Subcutaneous abdominal adipose tissue (tissue), 5 donors: ENCODE data around the gene ANTXR1.
"Not testable (repeated sequence)": the region's sequence is repeated elsewhere in the genome, so short reads cannot be mapped to it uniquely, and the experiment has no call there.

Experiments
- H3K27ac ChIP-seq: one replicate; pipeline ENCODE4 v1.7.0; 2013; ENCODE audit warnings: low read depth, mild to moderate bottlenecking, inconsistent platforms, low read length, moderate library complexity
- H3K27me3 ChIP-seq, 5 donors: one replicate each; pipeline ENCODE4 v1.7.0; 2013; ENCODE audit warnings: low read length in 5 of 5, inconsistent platforms in 1 of 5; ENCODE audit not compliant: control insufficient read depth in 5 of 5, insufficient read depth in 4 of 5
- H3K36me3 ChIP-seq, 5 donors: one replicate each; pipeline ENCODE4 v1.7.0; 2013; ENCODE audit warnings: low read length in 5 of 5; ENCODE audit not compliant: control insufficient read depth in 5 of 5, insufficient read depth in 5 of 5
- H3K4me1 ChIP-seq, 5 donors: one replicate each; pipeline ENCODE4 v1.7.0; 2013; ENCODE audit warnings: low read length in 5 of 5, mild to moderate bottlenecking in 3 of 5, moderate library complexity in 1 of 5; ENCODE audit not compliant: control insufficient read depth in 5 of 5, insufficient read depth in 5 of 5
- H3K4me3 ChIP-seq, 5 donors: one replicate each; pipeline ENCODE4 v1.7.0; 2013; ENCODE audit warnings: low read length in 5 of 5, low read depth in 1 of 5
- H3K9ac ChIP-seq, 5 donors: one replicate each; pipeline ENCODE4 v1.7.0; 2013; ENCODE audit warnings: low read length in 5 of 5, mild to moderate bottlenecking in 4 of 5, moderate library complexity in 3 of 5
- H3K9me3 ChIP-seq, 5 donors: one replicate each; pipeline ENCODE4 v1.7.0; 2013; ENCODE audit warnings: low read length in 5 of 5; ENCODE audit not compliant: control insufficient read depth in 5 of 5
- donor health status: healthy.
- donor health status: healthy.
- donor health status: healthy.
- donor health status: healthy.
- donor health status: healthy.

ANTXR1 gene

GRCh38 chr2:69230946-69231345 is 218.0 kb downstream of the ANTXR1 start:
- not testable (repeated sequence) for H3K27ac ChIP-seq, H3K27me3 ChIP-seq, H3K4me3 ChIP-seq, H3K9me3 ChIP-seq, H3K4me1 ChIP-seq, H3K36me3 ChIP-seq, H3K9ac ChIP-seq

- no peak overlapping the region for H3K27ac ChIP-seq
- H3K36me3 ChIP-seq, result no peaks in the 10 kb centered on the region
- H3K9ac ChIP-seq, result no peak overlapping the region
- peaks cover 0 to under 1% (median 0%) of the 10 kb centered on the region in 5 donors for H3K4me1 ChIP-seq
- no peaks in the 10 kb centered on the region for H3K9me3 ChIP-seq
- H3K27me3 ChIP-seq, result no peaks in the 10 kb centered on the region
- no peak overlapping the region for H3K4me3 ChIP-seq
Measured at GRCh38 chr2:69231612-69232277, 218.8 kb downstream of the ANTXR1 start.

DNA sequence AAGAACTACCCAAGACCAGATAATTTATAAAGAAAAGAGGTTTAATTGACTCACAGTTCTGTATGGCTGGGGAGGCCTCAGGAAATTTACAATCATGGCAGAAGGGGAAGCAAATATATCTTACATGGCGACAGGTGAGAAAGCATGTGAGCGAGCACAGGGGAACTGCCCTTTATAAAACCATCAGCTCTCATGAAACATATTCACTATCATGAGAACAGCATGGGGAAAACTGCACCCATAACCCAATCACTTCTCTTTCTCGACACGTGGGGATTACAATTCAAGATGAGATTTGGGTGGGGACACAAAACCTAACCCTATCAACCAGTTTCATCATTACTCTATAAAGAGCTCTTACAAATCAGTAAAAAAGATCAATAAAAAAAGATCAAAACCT is 222.9 kb downstream of the ANTXR1 start:
- not testable (repeated sequence) for H3K27ac ChIP-seq, H3K27me3 ChIP-seq, H3K4me1 ChIP-seq, H3K36me3 ChIP-seq, H3K9me3 ChIP-seq, H3K9ac ChIP-seq, H3K4me3 ChIP-seq

DNA sequence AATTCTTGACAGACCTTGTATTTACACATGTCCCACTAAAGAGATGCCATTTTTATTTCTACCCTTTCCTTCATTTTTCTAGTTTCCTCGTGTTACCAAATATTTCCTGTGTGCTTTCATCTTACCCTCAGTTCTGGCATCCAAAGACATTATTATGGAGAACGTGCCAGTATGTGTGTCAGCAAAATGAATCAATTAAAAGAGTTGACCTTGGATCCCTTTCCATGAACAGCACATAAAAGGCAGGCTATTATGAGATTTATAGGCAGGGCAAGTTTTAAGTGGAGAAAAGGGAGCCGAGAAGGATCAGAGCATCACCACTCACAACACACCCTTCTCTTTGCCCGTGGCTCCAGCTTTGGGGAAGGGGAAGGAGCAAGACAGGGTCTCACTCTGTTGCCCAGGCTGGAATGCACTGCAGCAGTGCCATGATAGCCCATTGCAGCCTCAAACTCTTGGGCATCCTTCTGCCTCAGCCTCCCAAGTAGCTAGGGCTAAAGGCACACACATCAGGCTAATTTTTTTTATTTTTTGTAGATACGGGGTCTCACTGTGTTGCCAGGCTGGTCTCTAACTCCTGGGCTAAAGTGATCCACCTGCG is 224.2 kb downstream of the ANTXR1 start:
- H3K36me3 ChIP-seq, result no peaks in the 10 kb centered on the region
- H3K27ac ChIP-seq, result no peak overlapping the region
- H3K4me1 ChIP-seq, result peaks cover 0 to 8% (median 3%) of the 10 kb centered on the region in 5 donors
- no peaks in the 10 kb centered on the region for H3K9me3 ChIP-seq
- no peak overlapping the region for H3K4me3 ChIP-seq
- no peak overlapping the region for H3K9ac ChIP-seq
- peaks cover 0 to 4% (median 0%) of the 10 kb centered on the region in 5 donors for H3K27me3 ChIP-seq

DNA sequence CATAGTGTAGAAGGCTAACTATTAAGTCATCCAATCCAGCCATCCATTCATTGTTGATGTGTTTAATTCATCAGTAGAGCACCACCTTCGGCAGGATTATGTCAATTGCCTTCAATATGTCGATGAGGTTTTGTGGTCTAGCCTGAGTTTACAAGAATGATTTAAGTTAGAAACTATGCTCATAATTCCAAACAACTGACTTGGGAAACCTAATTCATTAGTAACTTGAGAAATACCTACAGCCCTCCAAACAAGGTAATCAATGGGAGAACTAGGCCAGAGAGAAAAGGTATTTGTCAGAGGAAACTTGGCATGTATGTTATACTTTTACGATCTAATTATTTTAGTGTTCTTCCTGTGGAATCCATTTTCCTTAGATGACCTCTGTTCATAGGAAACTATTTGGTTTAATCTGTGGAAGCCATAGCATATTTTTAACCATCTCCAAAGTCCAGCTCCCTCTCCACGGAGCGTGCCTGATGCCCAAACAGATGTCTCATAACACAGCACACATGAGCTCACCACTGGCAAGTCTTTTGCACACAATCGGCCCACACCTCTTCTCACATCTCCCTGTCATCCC is 225.6 kb downstream of the ANTXR1 start:
- H3K27me3 ChIP-seq, result peaks cover 0 to 4% (median 0%) of the 10 kb centered on the region in 5 donors
- no peak overlapping the region for H3K27ac ChIP-seq
- peaks cover 0 to 16% (median 8%) of the 10 kb centered on the region in 5 donors for H3K4me1 ChIP-seq

DNA sequence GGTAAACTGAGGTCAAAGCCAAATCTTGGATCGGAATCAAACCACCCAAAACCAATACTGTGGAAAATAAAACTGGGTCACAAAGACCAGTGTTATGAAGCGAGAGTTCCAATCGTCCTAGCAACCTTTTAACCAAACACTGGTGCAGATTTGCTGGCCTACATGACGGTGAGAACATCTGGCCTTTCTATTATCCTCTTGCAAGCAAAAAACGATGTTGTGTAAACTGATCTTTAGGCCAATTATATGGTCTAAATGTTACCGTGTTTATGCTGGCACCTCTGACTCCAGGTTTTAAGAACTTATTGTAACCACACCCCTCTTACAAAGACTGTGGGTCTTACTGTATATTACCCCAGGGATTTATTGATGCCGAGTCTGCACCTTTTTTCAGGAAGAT is 228.1 kb downstream of the ANTXR1 start:
- H3K36me3 ChIP-seq, result peaks cover 0 to 5% (median 0%) of the 10 kb centered on the region in 5 donors
- H3K4me3 ChIP-seq, result no peak overlapping the region
- no peak overlapping the region for H3K9ac ChIP-seq
- H3K4me1 ChIP-seq, result peaks cover 0 to 21% (median 17%) of the 10 kb centered on the region in 5 donors
- H3K27me3 ChIP-seq, result peaks cover 0 to 4% (median 0%) of the 10 kb centered on the region in 5 donors
- H3K27ac ChIP-seq, result no peak overlapping the region
- no peaks in the 10 kb centered on the region for H3K9me3 ChIP-seq

More for the DNA sequence above, 225.6 kb downstream of the ANTXR1 start:
- H3K9ac ChIP-seq, result no peak overlapping the region
- no peak overlapping the region for H3K4me3 ChIP-seq
- H3K36me3 ChIP-seq, result no peaks in the 10 kb centered on the region
- no peaks in the 10 kb centered on the region for H3K9me3 ChIP-seq

- H3K4me1 ChIP-seq, result peaks cover 0 to 21% (median 17%) of the 10 kb centered on the region in 5 donors
- H3K9ac ChIP-seq, result no peak overlapping the region
- peaks cover 0 to 4% (median 0%) of the 10 kb centered on the region in 5 donors for H3K27me3 ChIP-seq
- H3K9me3 ChIP-seq, result no peaks in the 10 kb centered on the region
- no peak overlapping the region for H3K4me3 ChIP-seq
- H3K36me3 ChIP-seq, result peaks cover 0 to 5% (median 0%) of the 10 kb centered on the region in 5 donors
- H3K27ac ChIP-seq, result no peak overlapping the region
Measured at GRCh38 chr2:69241664-69242514, 228.9 kb downstream of the ANTXR1 start.

- Histone ChIP-seq H3K27me3 (peaks cover 0 to 4% (median 0%) of the 10 kb centered on the region in 5 donors), H3K4me3 (no peak overlapping the region), H3K36me3 (peaks cover 0 to 5% (median 0%) of the 10 kb centered on the region in 5 donors), H3K9ac (no peak overlapping the region), H3K4me1 (peaks cover 0 to 21% (median 17%) of the 10 kb centered on the region in 5 donors), H3K9me3 (no peaks in the 10 kb centered on the region), H3K27ac (no peak overlapping the region)
Measured at GRCh38 chr2:69242651-69243051, 229.7 kb downstream of the ANTXR1 start.

- peaks cover 0 to 5% (median 0%) of the 10 kb centered on the region in 5 donors for H3K36me3 ChIP-seq
- no peaks in the 10 kb centered on the region for H3K9me3 ChIP-seq
- H3K27me3 ChIP-seq, result peaks cover 0 to 4% (median 0%) of the 10 kb centered on the region in 5 donors
- no peak overlapping the region for H3K27ac ChIP-seq
- H3K9ac ChIP-seq, result no peak overlapping the region
- H3K4me1 ChIP-seq, result peaks cover 0 to 21% (median 17%) of the 10 kb centered on the region in 5 donors
- no peak overlapping the region for H3K4me3 ChIP-seq
Measured at GRCh38 chr2:69243652-69244051, 230.7 kb downstream of the ANTXR1 start.
